Stimulated activated CD4-positive, alpha-beta T cell treated with anti-CD3 and anti-CD28 coated beads, Interleukin-4, amount 100 ng/mL, for 1 hour (primary cell): ENCODE data around the gene NMNAT3.

Experiments used
- DNase-seq: peaks from one replicate; pipeline ENCODE4 v3.0.0-alpha.2; 2020

NMNAT3 gene

DNA sequence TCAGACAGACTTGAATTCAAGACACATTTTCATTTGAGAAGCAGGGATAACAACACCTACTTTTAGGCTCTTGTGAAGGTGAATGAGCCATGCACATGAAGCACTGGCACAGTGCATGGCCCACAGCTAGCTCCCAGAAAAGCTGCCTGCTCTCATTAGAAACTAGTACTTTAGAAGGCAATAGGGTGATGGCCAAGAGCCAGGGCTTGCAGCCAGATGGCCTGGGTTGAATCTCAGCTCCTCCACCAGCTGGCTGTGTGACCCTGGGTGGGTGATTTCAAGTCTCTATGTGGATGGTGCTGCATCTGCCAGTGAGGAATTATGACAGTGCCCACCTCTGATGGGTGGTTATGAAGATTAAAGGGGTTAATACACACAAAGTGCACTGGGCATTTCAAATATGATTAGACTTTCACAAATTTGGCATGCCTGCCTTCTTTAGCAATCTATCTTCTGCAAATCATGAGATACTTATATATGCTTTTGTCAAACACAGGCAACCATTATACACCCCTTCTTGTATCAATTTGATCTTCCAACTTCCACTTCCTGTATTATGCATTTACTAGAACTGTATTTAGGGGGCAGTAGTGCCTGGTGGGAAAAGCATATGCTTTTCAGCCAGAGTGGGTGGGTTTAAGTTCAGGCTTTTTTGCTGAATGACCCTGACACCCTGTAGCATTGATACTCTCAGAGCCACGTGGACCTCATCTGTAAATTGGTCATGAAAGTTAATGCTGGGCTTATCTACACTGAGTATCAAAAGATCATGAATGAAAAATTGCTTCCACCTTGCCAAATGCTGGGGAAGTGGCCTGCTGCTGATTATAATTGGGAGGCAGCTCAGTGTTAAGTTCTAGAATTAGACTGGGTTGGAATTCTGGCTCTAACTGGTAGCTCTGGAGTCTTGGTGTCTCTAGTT lies 103.5 kb downstream of the NMNAT3 start:
- no peak for DNase-seq

DNA sequence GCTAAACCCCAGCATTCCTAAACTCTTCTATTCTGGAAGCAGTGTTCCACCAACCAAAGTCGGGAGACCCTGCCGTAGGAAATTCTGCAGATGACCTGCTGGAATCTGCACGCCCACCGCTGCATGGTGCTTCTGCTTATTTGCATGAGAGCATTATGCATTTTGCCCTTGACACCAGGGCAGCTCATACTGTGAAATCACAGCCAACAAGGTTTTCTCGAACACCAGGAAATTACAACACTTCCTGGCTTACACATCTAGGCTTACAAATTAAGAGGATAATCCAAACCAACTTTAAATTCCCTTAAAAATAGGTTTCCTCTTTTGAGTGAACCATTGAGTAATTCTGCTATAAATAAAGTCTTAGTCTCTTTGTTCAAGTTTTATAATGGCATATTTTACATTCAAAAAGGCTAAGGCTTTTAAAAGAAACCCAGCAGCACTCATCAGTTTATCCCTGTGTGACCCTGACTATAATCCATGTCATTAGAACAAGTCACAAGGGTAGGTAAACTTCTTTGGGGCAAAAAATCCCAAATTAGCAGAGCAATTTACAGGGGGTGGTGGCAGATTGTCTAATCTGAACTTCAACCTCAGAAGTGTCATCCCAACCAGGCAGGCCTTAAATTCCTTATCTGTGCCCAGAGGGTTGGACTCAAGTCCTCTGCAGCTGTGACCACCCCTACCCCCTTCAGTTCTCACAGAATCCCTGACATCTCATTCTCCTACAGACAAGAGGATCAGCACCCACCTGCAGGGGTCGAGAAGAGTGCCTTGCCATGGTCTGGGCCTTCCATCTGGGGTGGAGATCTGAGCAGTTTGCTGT lies 104.7 kb downstream of the NMNAT3 start:
- no peak for DNase-seq

DNA sequence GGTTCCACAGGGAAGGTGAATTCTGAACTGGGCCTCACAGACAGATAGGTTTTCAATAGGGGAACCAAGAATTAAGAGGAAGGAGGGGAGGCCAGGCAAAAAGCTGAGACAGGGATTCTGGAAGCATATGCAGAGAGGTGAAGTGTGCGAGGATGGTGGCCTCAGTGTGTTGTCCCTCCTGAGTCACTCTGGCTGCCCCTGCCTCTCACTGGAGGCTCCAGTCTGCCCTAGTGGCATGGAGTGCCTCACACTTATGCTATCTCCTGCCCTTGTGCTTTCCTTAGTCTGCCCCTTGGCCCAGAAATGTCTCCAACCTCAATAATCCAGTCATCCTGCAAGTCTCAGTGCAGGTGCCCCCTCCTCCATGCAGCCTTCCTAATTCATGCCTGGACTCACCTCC lies 106.1 kb downstream of the NMNAT3 start:
- DNase-seq, result no peak

DNA sequence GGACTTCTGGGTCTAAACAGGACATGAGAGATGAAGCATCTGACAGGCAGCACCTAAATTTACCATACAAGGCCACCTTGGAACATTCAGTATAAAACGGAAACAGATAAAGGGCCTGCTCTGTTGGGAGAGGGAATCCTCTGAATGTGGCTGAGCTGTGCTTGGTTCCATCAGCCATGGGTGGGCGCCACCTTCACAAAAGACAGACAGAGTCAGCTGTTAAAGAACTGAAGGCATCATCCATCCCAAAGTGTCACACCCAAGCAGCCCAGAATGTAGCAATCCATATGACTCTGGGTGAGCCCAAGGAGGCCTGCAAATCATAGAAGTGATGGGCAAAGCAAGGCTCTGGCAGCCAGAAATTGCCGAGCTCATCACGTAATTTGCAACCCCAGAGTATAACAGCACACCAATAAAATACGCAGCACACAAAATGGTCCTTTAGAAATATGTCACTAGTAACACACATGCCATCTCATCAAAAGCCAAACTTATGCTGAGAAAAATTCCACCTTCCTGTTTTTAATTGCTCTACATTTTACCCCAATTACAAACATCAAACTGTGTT lies 113.4 kb downstream of the NMNAT3 start:
- no peak for DNase-seq

DNA sequence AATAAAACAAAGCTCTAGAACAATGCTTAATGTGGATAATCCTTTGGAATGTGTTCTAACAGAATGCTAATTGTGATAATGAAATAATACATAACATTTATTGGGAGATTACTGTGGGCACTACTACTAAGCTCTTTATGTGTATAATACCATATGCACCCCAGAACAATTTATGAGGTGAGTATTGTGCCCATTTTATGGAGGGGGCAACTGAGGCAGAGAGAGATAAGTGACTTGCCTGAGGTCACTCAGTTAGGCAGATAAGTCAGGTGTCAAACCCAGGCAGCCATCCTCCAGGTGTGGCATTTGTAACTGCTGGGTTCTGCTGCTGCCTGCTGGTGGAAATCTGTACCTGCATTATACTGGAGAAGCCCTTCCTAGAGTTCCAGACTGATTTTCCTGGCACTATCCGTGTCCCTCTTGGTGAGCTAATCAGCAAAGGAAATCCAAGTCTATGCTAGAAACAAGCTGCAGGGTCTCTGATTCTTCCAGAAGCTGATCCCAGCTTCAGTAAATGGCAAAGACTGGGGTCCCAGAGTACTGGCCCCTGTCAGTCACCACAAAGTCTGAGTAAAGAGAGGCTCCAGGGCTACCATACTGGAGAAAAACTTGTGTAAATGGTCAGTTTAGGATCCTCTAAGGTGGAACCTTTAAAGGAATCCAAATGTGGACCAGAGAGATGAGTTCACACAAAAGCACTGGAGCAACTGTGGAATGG lies 115.7 kb downstream of the NMNAT3 start:
- DNase-seq, result no peak

DNA sequence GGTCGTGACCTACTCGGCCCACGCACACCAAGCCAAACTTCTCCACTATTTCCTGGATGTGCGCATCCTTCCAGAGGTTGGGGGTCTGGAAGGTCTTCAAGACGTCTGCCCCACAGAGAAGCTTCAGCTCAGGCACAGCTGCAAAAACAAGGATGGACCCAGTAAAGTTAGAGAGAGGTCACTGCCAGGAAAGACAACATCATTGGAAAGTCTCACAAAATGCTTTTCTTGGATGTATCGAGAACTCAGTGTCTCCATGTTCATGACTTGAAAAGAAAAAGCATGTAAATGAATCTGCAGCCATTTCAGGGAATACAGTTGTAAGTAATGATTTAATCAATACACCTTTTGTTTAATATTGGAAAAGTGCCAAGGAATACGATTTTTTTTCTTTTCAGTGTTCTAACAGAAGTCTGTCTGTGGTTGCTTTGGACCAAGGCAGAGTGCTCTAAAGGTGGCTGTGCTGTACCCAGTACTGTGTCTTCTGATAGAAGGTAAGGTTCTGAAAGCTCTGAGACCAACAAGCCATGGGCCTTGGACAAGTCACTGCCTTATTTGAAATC lies 116.4 kb downstream of the NMNAT3 start:
- no peak for DNase-seq

DNA sequence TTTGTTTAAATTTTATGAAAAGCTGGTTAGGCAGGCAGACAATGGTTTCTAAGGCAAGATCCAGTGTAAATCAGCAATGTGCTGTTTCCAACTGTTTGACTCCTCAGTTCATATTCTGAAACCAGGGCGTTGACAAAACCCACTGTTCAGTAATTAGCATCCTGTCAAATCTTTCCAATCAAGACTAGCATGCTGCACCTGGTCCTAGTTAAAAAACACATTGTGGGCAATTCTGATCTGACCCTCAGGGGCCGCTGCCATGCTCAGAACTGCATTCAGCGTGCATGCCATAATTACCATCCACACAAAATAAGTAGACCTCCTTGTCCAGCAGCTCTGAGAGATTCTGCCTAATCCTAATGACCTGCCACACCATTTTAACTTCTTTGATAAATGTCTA lies 117.4 kb downstream of the NMNAT3 start:
- DNase-seq, result no peak

DNA sequence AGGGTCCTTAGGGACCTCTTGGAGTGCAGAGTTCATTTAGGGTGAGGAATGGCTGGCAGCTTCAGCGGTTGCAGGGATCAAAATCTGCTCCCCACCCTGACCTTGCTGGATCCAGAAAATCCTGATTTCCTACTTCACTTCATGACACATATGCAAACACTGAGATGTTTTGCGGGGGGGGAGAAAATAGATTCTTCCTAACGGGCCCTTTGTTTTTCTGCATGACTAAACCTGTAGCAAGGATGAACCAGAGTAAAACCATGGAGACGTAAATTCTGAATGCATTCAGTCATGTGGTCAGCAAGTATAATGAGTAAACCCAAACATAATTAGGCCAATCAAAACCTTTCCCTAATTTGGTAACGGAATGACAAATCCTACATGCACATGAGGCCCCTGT lies 118.2 kb downstream of the NMNAT3 start:
- DNase-seq, result no peak

DNA sequence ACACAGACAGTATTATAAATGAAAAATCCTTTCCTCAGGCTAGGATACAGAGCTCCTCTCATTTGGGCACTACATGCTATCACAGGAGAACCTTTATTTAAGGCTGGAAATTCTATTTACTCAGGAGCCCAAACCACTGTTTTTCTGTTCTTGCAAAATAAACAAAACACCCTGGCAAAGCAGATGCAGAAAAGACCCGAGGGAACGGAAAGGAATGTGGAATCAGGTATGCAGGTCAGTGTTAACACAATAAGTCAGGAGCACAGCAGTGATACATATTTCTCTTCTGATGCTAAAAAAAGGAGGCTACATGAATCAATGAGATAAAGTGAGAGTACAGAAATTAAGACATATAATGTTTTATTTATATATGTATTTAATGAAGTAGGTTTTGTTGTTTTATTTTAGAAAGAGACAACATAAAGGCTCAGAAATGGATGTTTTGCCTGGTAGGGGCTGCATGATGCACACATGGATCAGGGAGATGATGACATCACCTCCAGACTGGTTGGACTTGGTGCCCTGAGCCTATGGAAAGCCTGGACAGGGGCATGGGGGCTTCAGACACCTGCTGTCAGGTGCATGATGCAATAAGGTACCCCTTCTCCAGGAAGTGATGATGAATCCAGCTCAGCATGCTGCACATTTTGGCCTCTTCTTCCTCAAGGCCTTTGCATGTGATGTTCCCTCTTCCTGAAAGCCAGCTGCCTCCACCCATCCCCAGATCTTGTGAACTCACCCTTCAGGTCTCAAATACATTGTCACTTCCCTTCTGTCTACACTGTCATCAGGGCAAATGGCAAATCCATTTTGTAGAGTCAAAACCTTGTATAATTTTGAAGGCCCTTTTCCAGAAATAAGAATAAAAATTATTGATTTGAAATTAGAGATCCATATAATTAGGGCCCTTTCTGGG lies 119.2 kb downstream of the NMNAT3 start:
- no peak for DNase-seq

DNA sequence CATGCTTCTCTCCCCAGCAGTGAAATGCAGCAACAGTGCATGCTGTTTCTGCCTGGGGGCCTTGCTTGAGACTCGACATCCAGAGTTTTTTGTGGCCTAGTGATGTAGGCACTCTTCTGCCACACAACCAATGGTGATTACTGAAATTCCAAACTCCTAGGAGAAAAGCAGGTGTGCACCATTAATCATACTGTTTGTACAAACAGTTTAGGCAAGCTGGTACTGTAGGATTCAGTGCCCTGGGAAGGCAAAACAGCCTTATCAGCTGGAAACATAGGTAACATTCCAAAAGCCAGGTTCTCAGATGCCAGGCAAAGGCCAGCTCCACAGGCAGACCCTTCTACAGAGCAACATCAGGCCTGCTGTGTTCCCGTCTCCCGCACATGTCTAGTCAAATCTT lies 120.7 kb downstream of the NMNAT3 start:
- no peak for DNase-seq

DNA sequence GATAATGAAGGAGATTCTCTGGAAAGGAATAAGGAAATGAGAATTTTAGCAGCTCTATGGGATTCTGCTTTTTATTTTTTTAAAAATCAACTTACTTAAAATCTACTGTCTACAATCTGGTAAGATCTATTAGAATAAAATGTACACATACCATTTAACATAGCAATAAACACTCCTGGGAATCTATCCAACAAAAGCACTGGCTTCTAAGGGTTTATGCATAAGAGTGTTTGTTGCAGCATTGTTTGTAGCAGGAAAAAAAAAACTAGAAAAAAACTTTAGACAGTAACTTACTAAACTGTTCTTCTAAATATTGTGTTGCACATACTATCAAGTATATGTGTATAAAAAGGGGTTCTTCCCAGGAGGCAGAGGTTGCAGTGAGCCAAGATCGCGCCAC lies 122.5 kb downstream of the NMNAT3 start:
- DNase-seq, result no peak

DNA sequence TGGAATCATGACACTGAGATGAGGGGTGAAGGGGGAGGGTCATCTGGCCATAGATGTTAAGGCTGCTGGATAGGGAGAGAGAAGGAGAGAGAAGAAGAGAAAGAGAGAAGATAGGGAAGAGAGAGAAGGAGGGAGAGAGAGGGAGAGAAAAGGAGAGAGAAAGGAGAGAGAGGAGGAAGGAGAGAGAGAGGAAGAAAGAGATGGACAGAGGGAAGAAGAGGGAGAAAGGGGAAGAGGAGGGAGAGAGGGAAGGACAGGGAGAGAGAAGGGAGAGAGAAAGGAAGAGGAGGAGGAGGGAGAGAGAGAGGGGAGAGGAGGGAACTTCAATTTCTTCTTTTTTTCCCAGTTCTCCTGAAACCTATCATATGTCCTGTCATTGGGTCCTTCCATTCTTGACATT lies 123.1 kb downstream of the NMNAT3 start:
- no peak for DNase-seq

DNA sequence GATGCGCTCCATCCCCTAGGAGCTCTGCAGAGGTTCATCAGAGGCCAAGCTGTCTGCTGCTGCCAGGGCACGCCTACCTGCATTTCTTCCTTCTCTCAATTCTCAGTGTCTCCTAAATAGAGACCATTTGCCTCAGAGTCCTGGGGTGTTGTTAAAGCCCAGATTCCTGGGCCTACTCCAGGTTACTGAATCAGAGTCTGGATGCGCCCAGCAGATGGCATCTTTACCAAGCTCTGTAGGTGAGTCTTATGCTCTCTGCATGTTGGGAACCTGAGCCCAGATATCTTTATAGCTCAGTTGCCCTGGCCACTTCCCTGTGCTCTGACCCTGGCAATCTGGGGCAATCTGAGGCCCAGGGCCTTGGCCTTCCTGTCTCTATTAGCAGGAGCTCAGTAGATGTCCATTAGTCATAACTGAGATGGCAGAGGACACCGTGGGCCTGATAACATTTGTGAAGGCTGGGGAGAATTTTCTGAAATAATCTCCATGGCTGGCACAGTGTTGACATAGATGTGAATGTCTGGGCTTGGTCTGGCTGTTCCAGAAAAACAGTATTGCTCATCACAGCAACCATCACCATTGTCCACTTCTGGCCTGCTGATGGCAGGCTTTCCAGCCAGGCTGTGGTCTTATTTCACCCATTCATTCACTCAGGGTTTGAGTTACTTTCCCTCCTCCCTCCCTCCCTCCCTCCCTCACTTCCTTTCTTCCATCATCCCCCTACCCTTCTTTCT lies 125.0 kb downstream of the NMNAT3 start:
- no peak for DNase-seq

DNA sequence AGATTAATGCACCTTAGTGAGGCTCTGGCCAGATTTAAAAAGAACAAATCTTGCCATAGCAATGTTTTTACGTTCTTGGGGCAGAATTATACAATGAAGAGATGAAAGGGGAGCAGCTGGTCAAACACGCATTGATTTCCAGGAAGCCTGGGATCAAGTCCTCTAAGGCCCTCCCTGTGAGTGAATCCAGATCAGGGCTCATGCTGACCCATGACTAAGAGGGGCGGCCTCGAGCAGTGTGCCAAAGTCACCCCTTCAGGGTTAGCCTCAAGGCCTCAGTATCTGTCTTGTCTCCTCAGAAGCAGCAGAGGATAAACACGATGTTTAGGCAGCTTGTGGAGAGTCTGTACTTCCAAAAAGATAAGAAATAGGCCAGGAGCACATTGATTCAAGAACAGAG lies 129.0 kb downstream of the NMNAT3 start:
- DNase-seq, result no peak

DNA sequence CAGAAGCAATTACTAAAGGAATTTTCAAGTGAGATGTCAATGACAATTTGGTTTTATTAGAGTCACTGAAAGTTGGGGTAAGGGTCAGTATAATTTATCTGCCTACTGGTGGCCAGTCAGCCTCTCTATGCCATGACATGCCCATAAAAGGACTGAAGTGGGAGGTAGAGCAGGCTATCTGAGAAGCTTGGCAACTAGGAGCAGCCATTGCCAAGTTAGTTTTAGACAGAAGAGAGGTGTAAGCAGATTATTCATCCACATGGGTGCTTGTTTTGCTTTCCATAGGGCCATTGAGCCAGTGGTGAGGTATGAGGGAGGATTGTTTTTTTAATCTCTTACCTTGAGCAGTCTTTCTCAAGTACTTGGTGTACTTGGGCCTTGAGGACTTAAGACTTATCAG lies 130.1 kb downstream of the NMNAT3 start:
- DNase-seq, result no peak

DNA sequence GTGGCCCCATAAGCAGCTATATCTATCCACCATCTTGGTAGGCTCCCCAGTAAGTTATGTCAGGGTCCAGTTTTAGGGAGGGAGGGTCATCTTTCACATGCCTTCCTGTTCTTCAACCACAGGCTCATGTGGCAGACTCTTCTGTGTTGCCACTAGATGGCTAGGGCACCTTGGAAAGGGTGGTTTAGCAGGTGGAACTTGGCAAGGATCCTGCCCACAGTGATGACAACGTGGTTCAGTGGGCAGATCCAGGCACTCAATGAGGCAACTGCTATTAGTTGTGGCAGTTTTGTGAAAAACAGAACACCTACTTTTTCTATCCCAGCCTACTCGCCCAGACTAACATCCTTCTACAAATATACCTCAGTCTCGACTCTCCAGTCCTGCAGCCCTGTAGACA lies 131.0 kb downstream of the NMNAT3 start:
- DNase-seq, result no peak

DNA sequence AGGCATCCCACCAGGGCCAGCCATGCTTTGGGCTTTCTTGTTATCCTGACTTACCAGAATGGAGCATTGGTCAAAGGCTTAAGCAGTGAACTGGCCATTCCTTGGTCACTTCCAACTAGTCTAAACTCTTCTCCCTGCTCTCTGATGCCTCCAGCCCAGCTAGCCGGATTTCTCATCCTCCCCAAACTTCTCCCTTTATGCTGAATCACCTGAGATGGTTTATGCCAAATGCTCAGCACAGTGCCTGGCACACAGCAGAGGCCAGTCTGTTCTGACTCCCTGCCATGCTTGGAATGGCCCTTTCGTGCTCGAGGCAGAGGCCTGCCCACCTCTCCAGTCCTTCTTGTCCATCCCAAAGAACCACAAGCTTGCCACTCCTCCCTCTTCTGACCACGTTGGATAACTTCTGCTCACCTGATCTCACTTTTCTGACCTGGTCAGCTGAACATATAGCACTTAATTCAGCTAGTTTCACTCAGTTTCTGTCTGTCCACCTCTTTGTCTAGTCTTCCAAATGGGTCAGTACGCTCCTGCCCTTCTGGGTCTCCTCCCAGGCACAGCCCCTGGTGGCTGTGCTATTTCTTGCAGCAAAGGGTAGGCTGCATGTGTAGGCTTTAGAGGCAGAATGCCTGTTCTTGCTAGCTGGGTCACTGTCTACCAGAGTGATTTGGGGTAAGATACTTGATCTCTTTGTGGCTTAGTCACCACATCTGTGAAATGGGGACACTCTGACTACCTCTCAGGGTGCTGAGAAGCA lies 136.1 kb downstream of the NMNAT3 start:
- DNase-seq, result no peak

DNA sequence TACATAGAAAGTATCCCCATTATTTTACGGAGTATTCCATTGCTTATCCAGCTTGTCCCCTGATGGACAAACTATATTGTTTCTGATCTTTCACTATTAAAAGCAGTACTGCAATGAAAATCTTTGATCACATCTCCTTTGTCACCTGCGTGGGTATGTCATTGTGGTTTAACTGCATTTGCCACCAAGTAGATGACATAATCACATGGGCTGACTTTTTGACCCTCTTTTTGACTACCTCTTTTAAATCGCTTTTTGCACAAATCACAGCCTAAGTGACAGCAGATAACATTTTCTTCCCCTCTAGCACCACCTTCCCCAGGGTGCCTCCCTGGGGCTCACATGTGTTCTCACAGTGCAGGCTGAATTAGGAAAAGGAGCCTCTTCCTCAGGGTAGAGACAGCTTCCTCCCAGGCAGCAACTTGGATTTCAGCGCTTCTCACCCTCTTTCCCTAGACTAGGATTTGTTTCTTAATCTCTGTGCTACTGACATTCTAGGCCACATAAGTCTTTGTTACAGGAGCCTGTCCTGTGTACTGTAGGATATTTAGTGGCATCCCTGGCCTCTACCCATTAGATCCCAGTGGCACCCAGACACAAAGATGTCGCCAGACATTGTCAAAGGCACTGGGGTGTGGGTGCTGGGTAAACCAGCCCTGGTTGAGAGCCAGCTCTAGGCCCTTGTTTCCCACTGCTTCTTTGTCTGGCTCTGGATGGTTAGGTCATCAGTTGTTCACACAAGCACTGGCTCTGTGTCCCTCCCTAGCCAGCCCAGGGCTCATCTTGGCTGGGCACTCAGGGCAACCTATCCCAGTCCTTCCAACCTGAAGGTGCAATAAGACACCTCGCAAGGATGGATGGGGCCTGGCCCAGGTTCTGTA lies 136.9 kb downstream of the NMNAT3 start:
- DNase-seq, result no peak

DNA sequence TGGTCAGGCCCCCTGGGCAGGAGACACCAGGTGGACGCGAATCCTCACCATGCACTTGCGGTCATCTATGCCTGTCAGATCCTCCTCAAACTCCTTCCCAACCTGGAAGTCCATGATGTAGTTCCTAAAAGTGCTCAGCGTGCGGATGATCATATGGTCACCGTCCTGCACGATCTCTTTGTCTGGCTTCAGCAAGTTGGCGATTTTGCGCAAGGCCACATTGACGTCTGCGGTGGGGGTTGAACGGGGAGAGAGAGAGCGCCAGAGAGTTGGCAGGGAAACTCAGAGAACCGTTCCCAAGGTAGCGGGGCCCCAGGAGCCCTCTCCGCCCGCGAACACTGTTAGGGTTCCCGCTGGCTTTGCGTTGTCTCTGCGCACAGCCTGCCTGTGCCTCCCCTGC lies 139.0 kb downstream of the NMNAT3 start:
- no peak for DNase-seq
